Breast epithelium (tissue), 3 donors: ENCODE results near the gene ATCAY.

Source experiments
- POLR2A ChIP-seq: fragments of 450-650 bp; IDR thresholded peaks from one replicate; pipeline ENCODE4 v1.6.1; 2016; ENCODE audit warnings: antibody characterized with exemption, mild to moderate bottlenecking, moderate library complexity
- POLR2AphosphoS5 ChIP-seq, 3 donors: sonication (generic); formaldehyde crosslinking; IDR thresholded peaks; one replicate each; pipeline ENCODE4 v1.6.1; 2017; ENCODE audit warnings: antibody characterized with exemption in 3 of 3
- TF ChIP-seq, protein P1 (sequence below), 3 donors: fragments of 450-650 bp; IDR thresholded peaks; one replicate each; pipeline ENCODE4 v1.5.1; 2016 to 2017; ENCODE audit warnings: antibody characterized with exemption in 3 of 3, mild to moderate bottlenecking in 3 of 3, moderate library complexity in 3 of 3

DNA sequence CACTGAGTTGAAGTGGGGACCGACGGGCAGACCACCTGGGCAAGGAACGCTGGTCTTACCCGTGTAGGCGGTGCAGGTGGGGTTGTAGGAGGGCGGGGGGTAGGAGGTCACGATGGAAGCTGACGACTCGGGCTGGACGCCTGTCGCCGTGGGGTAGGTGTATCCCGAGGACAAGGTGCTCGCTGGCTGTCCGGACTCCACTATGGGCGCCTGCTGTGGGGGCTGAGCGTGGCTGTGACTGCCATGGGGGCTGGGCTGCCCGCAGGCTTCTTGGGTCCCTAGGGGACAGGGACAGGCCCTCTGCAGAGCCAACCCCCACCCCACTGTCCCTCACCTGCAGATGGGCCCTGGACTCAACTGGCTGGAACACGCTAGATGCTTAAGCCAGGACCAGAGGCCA, 48.9 kb upstream of the ATCAY start:
- TF ChIP-seq POLR2AphosphoS5 (IDR thresholded peaks at IDR 0.05): no peak
- TF ChIP-seq, protein P1, sequence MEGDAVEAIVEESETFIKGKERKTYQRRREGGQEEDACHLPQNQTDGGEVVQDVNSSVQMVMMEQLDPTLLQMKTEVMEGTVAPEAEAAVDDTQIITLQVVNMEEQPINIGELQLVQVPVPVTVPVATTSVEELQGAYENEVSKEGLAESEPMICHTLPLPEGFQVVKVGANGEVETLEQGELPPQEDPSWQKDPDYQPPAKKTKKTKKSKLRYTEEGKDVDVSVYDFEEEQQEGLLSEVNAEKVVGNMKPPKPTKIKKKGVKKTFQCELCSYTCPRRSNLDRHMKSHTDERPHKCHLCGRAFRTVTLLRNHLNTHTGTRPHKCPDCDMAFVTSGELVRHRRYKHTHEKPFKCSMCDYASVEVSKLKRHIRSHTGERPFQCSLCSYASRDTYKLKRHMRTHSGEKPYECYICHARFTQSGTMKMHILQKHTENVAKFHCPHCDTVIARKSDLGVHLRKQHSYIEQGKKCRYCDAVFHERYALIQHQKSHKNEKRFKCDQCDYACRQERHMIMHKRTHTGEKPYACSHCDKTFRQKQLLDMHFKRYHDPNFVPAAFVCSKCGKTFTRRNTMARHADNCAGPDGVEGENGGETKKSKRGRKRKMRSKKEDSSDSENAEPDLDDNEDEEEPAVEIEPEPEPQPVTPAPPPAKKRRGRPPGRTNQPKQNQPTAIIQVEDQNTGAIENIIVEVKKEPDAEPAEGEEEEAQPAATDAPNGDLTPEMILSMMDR (IDR thresholded peaks at IDR 0.05): no peak
- no peak for TF ChIP-seq POLR2A
